AG10803 (cell line): ENCODE results near the gene TPRN.

Source experiments
- DNase-seq: peaks from one replicate; pipeline ENCODE4 v3.0.0; 2010; ENCODE audit warnings: low read depth
- H3K4me3 ChIP-seq: 2 replicates; pipeline ENCODE4 v1.5.1; 2011; ENCODE audit warnings: mild to moderate bottlenecking, low read length, control low read depth
- TF ChIP-seq, protein P1 (sequence below): conservative IDR thresholded peaks from 2 replicates; pipeline ENCODE4 v1.5.1; 2011; ENCODE audit warnings: mild to moderate bottlenecking, low read length, control low read depth, inconsistent platforms

The TPRN gene

DNA sequence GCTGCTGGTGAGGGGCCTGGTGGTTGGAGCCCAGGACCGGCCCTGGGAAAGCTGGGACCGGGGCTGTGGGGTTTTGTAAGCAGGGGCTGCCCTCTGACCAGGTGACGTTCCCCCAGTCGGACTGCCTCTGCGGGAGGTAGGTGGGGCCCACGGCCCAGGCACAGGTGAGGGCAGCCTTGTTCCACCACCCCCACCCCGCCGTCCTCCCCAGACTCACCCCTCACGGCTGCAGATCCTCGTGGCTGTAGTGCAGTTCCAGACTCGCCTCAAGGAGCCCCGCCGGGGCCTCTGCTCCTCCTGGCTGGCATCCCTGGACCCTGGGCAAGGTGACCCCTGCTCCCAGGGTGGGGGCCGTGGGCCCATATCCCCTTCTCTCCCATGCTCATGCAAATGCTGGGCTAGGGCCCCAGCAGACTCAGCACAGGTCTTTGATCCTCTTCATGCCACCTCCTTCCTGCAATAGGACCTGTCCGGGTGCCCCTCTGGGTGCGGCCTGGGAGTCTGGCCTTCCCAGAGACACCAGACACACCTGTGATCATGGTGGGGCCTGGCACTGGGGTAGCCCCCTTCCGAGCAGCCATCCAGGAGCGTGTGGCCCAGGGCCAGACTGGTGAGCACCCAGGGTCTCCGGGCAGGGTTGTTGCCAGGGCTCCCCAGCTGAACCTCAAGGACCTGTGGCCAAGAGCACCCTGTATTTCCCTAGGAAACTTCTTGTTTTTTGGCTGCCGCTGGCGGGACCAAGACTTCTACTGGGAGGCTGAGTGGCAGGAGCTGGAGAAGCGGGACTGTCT lies 14.8 kb upstream of the TPRN start:
- TF ChIP-seq, protein P1, sequence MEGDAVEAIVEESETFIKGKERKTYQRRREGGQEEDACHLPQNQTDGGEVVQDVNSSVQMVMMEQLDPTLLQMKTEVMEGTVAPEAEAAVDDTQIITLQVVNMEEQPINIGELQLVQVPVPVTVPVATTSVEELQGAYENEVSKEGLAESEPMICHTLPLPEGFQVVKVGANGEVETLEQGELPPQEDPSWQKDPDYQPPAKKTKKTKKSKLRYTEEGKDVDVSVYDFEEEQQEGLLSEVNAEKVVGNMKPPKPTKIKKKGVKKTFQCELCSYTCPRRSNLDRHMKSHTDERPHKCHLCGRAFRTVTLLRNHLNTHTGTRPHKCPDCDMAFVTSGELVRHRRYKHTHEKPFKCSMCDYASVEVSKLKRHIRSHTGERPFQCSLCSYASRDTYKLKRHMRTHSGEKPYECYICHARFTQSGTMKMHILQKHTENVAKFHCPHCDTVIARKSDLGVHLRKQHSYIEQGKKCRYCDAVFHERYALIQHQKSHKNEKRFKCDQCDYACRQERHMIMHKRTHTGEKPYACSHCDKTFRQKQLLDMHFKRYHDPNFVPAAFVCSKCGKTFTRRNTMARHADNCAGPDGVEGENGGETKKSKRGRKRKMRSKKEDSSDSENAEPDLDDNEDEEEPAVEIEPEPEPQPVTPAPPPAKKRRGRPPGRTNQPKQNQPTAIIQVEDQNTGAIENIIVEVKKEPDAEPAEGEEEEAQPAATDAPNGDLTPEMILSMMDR = no peak
- no peak for DNase-seq

DNA sequence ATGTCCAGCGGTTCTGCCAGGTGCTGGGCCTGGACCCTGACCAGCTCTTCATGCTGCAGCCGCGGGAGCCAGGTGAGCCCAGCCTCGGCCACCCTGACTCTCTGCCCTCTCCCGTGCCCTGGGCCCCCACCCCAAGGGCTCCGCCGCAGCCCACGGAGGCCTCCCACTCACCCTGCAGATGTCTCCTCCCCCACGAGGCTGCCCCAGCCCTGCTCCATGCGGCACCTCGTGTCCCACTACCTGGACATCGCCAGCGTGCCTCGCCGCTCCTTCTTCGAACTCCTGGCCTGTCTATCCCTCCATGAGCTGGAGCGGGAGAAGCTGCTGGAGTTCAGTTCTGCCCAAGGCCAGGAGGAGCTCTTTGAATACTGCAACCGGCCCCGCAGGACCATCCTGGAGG lies 14.1 kb upstream of the TPRN start:
- H3K4me3 ChIP-seq = no peak overlapping the region
- no peak for DNase-seq
- TF ChIP-seq, protein P1 = no peak

More for the DNA sequence above, 14.8 kb upstream of the TPRN start:
- H3K4me3 ChIP-seq = no peak overlapping the region

GRCh38 chr9:137213160-137214060 lies 12.9 kb upstream of the TPRN start:
- no peak for DNase-seq
- TF ChIP-seq, protein P1 = no peak
- no peak overlapping the region for H3K4me3 ChIP-seq

DNA sequence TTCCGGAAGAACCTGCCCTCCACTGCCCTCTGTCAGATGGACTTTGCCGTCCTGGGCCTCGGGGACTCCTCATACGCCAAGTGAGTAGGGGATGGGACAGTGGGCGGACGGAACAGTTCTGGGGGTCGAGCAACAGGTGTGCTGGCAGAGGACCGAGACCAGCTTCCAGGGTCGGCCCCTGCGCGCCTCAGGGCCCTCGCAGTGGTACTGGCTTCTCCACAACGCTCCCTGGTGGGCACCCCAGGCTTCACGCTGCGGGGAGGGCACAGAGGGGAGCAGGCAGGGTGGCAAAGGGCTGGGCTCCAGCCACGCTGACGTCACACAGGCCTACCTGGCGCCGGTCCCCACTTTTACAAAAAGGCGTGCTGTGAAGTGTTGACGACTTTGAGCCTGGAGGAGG lies 12.0 kb upstream of the TPRN start:
- H3K4me3 ChIP-seq = no peak overlapping the region
- DNase-seq = no peak
- TF ChIP-seq, protein P1 = no peak

DNA sequence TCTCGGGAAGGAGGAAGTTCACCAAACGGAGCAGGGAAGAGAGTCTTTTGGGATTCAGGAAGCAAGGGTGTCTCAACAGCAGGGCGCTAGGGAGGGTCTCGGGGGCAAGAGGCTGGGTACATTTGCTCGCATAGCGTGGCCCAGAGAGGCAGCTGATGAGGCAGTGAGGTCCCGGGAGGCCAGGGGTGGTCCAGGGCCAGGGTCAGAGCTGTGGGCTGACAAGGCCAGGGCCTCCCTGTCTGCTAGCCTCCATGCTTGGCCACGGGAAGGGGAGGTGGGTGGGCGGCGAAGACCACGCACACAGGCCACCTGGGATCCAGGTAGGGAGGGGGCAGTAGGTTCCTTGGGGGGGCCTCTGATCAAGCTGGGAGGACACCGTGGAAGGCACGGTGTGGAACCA lies 11.0 kb upstream of the TPRN start:
- TF ChIP-seq, protein P1 = no peak
- no peak for DNase-seq
- H3K4me3 ChIP-seq = no peak overlapping the region

DNA sequence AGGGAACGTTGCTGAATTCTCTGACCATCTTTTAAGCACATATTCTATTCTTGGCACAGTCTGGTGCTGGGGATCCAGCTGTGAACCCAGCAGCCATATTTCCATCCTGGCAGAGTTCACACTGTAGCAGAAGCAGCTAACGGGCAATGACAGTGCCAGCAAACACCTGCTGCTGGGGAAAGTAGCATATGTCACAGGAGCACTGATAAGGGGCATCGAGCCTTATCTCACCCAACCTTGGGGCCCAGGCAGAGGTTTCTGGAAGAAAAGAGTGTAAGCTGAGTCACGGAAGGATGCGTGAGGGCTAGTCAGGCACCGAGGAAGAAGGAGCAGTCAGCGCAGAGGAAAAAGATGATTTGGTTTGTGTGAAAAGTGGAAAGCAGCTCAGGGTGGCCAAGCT lies 6.1 kb upstream of the TPRN start:
- peak overlapping the region; percentile 94 for H3K4me3 ChIP-seq
- TF ChIP-seq, protein P1 = no peak
- DNase-seq = no peak
